Stimulated activated CD8-positive, alpha-beta memory T cell treated with anti-CD3 and anti-CD28 coated beads, Interleukin-12 subunit alpha, Interleukin-12 subunit beta, amount 100 ng/mL, for 4 hours (primary cell): Measurements from ENCODE around the gene CNDP2.
"Not testable (repeated sequence)": the region's sequence is repeated elsewhere in the genome, so short reads cannot be mapped to it uniquely, and the experiment has no call there.

Experiments
- DNase-seq: peaks from one replicate; pipeline ENCODE4 v3.0.0-alpha.2; 2020; ENCODE audit warnings: low read depth

CNDP2 gene

DNA sequence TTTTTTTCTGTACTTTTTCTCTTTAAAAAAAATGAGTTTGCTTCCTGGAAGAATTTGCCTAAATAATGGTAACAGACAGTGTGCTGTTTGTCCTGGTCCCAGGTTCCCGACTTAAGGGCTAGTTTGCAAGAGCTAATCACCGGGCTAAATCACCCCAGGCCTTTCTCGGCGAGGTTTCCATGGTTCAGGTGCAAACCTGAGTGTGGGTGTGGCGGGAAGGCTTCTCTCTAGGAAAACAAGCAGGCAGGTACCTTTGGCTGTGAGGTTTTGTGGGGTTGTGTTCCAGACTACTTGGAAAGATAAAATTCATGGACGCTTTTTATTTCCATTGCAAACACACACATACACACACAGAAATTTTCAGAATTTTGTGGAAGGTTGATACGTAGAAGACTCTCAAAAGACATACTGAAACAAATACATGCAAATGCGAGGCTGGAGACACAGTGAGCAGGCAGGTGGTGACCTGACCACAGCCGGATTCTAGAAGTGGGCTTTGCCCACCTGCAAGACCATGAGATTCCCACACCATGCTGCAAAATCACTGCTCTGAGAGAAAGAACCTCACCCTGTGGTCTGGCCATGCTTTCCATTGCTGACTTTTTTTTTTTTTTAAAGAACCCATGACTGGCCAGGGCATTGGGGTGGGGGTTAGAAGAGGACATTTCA is 39.0 kb downstream of the CNDP2 start:
- DNase-seq: no peak

DNA sequence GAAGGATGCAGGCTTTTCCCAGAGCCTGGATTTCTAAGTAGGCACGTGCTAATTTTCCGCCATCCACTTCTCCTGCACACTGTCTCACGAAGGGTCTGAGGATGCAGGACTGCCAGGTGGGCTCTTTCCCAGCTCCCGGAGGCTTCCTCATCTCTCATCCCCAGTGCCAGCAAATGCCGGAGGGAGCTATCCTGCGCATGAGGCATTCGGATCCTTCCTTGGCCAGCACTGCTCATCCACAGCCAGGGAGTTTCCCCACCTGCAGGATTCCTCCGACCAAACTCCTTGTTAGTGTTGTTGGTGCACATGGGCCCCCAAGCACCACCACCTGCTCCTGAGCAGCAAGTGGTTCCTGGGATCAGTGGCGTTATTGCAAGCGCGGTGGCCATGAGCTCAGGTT is 43.1 kb downstream of the CNDP2 start:
- no peak for DNase-seq

DNA sequence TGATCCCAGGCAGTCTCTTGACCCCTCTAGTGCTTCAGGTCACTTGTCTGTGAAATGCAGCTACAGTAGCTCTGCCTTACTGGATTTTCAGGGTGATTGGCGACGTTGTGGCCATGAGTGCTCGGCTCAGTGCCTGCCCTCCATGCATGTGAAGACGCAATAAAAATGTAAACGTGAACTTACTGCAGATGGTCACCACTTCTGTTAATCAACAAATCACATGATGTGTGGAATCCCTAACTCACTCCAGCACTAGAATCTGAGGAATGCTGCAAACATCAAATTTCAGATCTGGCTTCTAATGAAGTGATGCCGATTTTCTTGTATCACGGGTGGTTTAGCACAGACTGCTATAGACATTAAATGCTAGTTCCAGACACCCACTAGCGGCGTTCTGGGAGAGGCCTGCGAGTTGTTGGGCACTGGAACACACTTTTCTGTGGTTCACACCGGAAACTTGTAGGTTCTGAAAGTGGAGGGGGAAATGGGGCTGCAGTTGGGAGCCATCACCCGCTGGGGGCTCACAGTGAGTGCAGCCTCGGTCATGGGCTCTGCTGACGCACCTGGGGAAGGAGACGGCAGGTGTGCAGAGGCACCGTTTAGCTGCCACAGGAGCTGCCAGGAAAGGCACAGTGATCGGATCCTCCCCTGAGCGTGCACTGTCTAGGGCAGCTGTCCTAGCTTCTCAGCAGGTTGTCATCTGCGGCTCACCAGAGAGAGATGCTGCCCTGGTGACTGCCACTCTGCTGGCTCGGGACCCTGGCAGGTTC is 44.7 kb downstream of the CNDP2 start:
- DNase-seq: no peak

DNA sequence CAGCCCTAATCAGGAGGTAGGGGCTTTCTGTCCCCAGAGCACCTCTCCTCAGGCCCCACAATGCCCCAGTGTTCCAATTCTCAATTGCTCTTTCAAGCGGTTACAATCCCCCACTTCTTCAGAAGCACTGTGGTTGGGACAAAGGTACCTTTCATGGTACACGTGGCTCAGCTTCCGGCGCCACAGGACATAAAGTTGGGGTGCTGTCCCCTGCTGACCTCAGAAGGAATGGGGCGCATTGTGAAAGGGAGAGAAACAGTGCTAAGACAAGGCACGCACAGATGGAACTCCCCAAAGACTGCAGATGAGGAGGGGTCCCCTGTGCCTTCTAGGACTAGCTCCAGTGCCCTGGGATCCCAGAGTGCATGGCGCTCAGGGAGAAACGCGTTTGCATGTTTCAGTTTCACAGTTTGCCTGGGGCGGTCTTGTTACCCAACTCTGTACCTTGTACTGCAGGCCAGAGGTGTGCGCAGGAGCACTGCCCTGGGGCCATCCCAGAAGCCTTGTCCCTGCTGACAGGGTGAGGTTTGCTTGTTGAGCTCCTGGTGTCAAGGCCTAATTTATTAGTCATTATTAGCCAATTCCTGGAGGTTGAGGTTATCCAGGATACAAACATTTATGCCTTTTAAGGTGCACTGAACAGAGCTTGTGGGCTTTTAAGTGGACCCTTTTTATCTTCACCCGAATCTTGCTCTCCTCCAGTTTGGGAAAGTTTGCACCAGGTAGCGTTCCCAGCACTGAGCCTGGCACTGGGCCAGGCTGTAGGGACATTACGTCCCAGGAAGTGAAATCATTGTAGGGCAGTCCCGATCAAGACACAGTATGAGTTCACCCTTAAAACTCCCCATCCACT is 45.8 kb downstream of the CNDP2 start:
- no peak for DNase-seq

DNA sequence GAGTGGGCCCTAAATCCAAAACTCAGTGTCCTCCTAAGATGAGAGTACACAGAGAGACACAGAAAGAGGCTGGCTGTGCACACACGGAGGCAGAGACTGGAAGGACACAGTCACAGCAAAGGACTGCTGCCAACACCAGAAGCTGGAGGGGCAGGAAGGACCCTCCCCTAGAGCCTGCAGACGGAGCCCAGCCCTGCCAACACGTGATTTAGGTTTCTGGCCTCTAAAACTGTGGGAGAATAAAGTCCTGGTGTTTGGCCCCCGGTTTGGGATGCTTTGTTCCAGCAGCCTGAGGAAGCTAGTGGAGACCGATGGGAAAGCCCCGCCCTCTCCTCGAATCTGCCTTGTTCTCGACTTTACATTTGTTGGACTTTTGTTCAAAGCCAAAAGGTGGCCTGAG is 48.7 kb downstream of the CNDP2 start:
- DNase-seq: no peak

DNA sequence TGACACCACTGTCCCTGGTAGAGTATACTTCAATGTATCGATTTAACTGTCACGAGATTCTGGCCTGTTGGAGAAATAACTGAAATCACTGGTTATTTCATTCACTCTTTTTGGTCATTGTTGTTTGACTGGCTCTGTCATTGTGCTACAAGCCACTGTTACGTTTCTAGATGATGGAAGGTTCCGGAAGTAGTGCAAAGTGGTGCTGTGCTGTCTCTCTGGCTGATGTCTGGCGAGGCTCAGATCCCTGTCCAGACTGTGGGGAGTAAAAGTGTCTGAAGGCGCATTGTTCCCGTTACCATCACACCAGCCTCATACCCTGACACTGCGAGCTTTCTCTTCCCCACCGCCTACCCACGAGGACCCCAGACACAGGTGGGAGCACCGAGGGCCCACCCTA is 49.8 kb downstream of the CNDP2 start:
- DNase-seq: no peak

DNA sequence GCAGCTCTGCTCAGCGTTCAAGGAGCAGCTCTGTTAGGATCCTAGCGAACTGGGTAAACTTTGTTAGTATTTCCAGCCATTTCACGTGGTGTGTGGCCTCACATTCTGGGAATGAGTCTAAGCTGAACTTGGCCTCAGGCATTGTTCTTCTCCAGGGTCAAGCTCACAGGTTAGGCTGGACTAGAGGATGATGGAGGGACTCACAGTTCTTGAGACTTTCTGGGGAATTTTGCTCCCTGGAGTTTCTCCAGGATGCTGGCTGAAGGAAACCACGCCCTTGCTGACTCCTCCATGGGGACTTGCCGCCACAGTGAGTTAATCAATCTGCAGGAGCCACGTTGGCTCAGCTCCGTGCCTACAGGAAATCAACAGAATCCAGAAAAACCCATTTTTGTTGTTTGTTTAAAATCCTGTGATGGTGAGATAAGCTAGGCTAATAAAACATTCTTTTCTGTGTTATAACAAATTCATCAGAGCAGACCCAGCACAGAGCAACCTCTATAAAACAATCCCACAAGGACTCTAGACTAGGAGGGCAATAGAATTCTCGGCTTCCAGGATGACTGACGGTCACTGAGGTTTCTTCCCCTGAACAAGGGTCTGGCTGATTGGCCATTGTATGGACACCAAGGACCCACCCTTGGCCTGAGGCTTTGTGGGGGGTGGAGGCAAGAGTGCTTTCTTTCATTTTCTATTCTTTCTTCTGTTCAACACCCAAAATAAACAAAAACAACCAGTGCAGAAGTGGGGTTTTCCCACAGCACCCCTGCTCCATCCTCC is 50.8 kb downstream of the CNDP2 start:
- no peak for DNase-seq

DNA sequence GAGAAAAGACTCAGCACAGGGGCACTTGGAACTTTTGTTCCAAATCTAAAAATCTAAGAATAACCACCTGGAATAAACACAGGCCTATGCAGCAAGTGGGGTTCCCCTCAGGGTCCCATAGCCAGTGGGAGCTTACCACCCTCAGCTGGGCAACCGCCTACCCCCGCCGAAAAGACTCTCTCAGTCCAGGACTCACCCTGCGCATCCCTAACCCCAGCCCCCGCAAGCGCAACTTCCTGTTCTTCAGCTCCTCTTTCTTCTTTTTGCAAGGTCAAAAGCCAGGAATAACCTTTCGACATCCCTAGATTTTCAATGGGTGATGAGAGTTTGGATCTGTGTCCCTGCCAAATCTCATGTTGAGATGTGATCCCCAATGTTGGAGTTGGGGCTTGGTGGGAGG is 51.7 kb downstream of the CNDP2 start:
- DNase-seq: no peak

DNA sequence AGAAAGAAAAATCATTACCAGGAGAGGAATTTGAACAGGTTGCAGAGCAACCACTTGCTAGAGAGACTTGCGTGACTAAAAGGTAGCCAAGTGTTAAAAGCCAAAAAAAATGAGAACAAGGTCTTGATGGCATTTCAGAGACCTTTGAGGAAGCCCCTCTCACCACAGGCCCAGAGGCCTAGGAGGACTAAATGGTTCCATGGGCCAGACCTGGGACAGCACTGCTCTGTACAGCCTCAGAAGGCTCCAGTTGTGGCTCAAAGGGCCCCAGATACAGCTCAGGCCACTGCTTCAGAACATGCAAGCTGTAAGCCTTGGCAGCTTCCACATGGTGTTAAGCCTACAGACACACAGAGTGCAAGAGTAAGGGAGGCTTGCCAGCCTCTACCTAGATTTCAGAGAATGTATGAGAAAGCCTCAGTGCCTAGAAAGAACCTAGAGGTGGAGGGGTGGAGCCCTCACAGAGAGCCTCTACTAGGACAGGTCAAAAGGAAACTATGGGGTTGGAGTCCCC is 53.5 kb downstream of the CNDP2 start:
- DNase-seq: no peak

DNA sequence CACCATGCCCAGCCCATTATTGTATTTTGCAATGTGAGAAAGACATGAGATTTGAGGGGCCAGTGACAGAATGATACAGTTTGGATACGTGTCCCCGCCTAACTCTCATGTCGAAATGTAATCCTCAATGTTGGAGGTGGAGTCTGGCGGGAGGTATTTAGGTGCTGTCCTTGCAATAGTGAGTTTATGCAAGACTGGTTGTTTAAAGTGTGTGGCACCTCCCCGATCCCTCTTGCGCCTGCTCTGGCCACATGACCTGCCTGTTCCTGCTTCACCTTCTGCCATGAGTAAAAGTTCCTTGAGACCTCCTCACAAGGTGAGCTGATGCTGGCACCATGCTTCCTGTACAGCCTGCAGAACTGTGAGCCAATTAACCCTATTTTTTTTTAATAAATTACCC is 54.7 kb downstream of the CNDP2 start:
- no peak for DNase-seq

DNA sequence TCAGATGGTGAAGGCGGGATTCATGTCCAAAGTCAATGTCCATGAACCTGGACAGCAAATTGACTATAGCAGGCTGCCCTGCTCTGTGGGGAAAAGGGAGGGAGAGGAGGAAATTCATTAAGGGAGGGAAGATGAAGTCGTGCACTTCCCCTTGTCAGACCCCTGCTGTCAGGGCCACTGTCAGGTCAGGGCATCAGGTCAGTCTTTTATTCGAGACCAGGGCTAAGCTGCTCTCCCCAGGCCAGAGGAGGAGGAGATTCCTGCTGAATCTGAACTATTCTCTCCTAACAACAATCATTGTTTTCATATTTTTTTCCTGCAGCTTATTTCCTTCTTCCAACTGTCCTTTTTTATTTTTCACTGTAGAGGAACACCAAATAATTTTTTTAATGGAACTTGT is 55.3 kb downstream of the CNDP2 start:
- no peak for DNase-seq

DNA sequence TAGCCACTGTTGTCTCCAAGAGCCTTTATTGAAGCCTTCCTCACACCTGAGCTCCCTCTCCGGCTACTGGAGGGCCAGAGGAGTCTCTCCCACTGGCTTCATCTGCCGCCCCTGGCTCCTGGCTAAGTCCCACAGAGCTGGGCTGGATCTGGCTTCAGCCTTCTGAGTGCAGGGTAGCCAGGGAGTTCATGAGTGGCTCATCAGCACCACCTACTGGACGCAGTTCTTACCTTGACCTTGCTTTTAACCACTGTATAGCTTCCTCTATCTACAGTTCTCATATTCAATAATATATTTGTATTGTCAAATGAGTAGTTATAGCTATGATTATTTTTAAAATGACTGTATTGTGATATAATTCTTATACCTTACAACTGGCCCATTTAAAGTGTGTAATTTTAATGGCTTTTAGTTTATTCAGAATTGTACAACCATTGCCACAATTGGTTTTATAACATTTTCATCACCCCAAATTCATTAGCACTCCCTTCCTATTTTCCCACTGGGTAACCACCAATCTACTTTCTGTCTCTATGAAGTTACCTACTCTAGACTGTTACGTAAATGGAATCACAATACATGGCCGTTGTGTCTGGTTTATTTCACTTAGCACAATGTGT is 55.9 kb downstream of the CNDP2 start:
- DNase-seq: peak; percentile 30

DNA sequence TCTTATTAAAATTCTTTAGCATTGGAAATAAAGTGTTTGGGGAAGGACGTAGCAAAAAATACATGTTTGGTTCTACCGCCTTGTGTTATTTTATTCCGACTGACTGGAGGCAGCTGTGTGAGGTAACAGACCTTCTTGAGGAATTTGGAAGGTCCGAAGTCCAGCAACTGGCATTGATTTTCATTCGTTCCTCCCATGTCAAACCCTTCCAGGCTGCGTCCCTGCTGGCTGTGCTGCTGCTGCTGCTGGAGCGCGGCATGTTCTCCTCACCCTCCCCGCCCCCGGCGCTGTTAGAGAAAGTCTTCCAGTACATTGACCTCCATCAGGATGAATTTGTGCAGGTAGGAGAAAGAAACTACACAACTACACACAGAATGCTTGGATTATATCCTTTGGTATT is 60.0 kb downstream of the CNDP2 start:
- no peak for DNase-seq

DNA sequence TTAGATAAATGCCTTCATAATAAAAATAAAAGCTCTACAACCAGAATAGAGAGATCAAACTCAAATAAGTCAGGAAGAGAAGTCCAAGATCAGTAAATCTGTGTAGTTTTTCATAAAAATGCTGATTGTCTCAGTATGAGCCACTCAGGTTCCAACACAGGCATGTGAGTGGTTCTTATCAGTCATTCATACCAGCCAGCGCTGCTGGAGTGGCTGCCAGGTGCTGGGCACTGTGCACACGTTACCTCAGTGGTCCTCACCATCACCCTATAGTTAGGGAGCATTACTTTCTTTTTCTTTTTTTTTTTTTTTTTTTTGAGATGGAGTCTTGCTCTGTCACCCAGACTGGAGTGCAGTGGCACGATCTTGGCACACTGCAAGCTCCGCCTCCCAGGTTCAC is 61.9 kb downstream of the CNDP2 start:
- no peak for DNase-seq

DNA sequence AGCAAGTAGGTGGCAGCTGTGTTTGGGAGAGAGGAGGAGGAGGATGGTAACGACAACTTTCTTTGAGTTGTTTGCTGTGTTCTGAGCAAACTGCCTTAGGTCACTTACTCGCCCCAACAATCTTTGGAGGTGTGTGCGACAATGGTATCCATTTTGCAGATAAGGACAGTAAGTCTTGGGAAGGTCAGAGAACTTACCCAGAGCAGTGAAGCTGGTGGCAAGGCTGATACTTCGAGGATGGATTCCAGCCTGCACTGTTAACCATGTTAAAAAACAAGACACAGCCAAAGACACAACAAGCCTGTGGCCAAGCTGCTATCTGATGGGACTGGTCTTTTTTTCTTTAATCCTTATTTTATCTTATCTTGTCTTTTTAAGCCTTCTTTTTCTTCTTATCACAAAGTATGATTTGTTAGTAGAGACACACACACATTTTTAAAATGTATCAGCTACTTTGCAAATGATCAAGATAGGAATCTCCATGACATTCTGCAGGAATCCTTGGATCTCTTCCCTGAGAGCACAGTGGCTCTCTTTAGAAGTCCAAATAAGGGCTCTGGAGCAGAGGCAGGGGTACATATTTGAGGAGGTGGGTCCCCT is 66.1 kb downstream of the CNDP2 start:
- DNase-seq: no peak

DNA sequence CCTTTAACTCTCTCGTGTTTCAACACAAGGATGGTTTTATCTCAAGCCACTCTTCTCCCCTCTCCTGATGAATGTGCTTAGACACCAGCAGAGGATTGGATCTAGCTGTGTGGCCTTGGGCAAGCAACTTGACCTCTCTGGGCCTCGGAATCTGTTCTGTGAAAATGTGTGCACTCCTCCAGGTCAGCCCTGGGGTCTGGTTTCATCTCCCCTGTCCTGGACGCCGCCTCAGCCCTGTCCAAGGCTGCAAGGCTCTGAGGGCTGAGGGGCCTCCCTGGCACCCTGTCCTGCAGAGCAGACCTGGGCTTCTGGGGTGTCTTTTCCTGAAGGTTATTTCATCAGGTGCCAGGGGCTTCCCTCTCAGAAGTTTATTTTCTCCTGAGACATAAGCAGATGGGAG is 66.6 kb downstream of the CNDP2 start:
- no peak for DNase-seq

DNA sequence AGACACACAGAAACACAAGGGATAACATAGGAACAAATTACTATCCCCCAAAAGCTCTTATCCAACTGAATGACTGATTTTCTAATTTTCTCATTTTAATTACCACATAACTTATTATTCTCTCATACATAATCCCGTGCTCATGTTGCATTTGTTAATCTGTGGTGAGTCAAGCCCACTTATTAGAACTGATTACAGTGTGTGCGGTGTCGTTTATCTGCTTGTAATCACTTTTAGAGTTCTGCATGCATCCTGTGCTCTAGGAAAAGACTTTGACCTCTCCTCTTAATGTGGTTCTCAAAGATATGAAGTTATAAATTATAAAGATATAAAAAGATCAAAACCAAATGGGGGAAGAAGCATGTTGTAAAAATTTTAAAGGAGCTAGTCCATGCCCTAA is 67.8 kb downstream of the CNDP2 start:
- DNase-seq: no peak

DNA sequence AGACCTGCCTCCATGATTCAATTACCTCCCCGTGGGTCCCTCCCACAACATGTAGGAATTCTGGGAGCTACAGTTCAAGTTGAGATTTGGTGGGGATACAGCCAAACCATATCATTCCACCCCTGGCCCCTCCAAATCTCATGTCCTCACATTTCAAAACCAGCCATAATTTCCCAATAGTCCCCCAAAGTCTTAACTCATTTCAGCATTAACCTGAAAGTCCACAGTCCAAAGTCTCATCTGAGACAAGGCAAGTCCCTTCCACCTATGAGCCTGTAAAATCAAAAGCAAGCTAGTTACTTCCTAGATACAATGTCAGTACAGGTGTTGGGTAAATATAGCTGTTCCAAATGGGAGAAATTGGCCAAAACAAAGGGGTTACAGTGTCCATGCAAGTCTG is 69.0 kb downstream of the CNDP2 start:
- DNase-seq: not testable (repeated sequence)

DNA sequence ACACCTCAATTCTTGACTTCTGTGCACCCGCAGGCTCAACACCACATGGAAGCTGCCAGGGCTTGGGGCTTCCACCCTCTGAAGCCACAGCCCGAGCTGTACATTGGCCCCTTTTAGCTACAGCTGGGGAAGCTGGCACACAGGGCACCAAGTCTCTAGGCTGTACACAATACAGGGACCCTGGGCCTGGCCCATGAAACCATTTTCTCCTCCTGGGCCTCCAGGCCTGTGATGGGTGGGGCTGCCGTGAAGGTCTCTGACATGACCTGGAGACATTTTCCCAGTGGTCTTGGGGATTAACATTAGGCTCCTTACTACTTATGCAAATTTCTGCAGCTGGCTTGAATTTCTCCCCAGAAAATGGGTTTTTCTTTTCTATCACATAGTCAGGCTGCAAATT is 69.8 kb downstream of the CNDP2 start:
- DNase-seq: not testable (repeated sequence)

DNA sequence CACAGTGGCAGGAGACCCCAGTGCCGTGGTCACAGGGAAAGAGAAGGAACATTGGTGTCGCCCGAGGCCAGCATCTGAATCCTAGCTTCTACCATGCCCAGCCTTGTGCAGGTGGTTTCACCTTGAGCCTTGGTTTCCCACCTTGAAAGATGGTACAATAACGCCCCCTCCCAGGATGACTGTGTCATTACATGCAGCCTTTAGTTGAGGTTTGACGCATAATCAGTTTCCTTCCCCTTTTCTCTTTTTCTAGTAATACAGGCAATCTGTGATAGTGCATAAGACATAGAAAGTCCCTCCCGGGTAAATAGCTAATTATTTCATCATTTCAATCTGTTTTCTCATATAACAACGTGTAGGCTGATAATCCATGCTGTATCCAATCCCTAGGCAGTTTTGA is 71.7 kb downstream of the CNDP2 start:
- no peak for DNase-seq

DNA sequence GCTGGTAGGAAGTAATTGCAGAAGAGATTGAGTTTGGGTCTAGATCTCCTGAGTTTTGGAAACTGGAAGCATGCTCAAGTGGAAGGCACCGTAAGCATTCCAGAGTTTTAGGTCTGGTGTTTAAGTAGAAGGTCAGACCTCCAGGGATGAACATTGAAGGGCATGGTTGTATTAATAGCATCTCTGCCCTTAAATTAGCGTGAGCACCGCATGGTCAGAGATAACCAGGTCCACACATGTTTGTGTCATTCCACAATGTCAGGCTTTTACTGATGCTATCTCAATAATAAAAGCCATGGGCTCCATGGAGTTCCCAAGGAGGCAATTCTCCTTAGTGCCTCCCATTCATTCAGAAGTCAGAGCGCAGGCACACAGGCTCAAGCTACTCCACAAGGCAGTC is 73.2 kb downstream of the CNDP2 start:
- DNase-seq: no peak
